ENCODE results near the gene LRRC4C. TPM values are rescaled to one million over a fixed set of nuclear protein-coding genes. Genes with fewer than 3 reads are reported as not detected.
"Not testable (repeated sequence)": the region's sequence is repeated elsewhere in the genome, so short reads cannot be mapped to it uniquely, and the experiment has no call there.

Gene LRRC4C
- total and polyA plus RNA-seq, 2 donors (not counting 3 experiments of a cell fraction or from before 2014, with no cell fraction given): not detected

- no peak overlapping the region for H3K4me2 ChIP-seq (ENCODE audit: insufficient read depth, low read length)
- H3K79me2 ChIP-seq (ENCODE audit: control insufficient read depth, insufficient read depth, low read length): no peaks in the 10 kb centered on the region
- dilution Hi-C loops (cut with MboI; ENCODE audit: extremely low pct_ligation_motif_present, low sequenced_read_pairs) (no loop called here), intact Hi-C loops (cut with micrococcal nuclease) (no loop called here)
- FAIRE-seq: no peak
- TF ChIP-seq POLR2A (IDR thresholded peaks at IDR 0.05; ENCODE audit: low read depth, low read length) (no peak), JUN (IDR thresholded peaks at IDR 0.05; ENCODE audit: borderline replicate concordance, insufficient read depth, insufficient read length, low read depth) (no peak), MAX (IDR thresholded peaks at IDR 0.05; ENCODE audit: insufficient read depth, insufficient read length) (no peak), MYC (IDR thresholded peaks at IDR 0.05; ENCODE audit: low read depth, low read length) (no peak)
- H3K4me1 ChIP-seq (ENCODE audit: control insufficient read depth, extremely low read depth, insufficient read depth, low read length): no peaks in the 10 kb centered on the region
- CTCF ChIA-PET: no interaction called here
- no TSS peak for BruUV-seq (replicated peaks)
- no peaks in the 10 kb centered on the region for H3K9me1 ChIP-seq (replicated peaks; ENCODE audit: control insufficient read depth, extremely low read depth, insufficient read depth, low read length)
- H4K20me1 ChIP-seq (replicated peaks; ENCODE audit: control insufficient read depth, extremely low read depth, insufficient read depth, low read length): no peaks in the 10 kb centered on the region
- POLR2A ChIA-PET: no interaction called here
- DNase-seq (ENCODE audit: low read depth, low spot score): no peak
- no peak overlapping the region for H3K9ac ChIP-seq (replicated peaks; ENCODE audit: extremely low read depth, insufficient read depth, low read length)
- H2AFZ ChIP-seq (ENCODE audit: low read depth, low read length): no peak overlapping the region
- no peak overlapping the region for H3K4me3 ChIP-seq (replicated peaks in 1 of 3; ENCODE audit: insufficient read depth in 1 of 3, low read depth in 1 of 3, low read length in 3 of 3)
- H3K27ac ChIP-seq (ENCODE audit: insufficient read depth, low read depth, low read length): no peak overlapping the region
- H3K9me3 ChIP-seq (replicated peaks; ENCODE audit: control insufficient read depth, insufficient read depth, low read length): no peaks in the 10 kb centered on the region
- no peaks in the 10 kb centered on the region for H3K36me3 ChIP-seq (ENCODE audit: control insufficient read depth in 2 of 2, extremely low read depth in 1 of 2, insufficient read depth in 2 of 2, low read length in 2 of 2)
- H3K27me3 ChIP-seq (ENCODE audit: control insufficient read depth in 2 of 2, insufficient read depth in 2 of 2, low read length in 2 of 2): no peaks in the 10 kb centered on the region
These were observed 1255.8 kb downstream of the LRRC4C start for GRCh38 chr11:40203606-40204005.

DNA sequence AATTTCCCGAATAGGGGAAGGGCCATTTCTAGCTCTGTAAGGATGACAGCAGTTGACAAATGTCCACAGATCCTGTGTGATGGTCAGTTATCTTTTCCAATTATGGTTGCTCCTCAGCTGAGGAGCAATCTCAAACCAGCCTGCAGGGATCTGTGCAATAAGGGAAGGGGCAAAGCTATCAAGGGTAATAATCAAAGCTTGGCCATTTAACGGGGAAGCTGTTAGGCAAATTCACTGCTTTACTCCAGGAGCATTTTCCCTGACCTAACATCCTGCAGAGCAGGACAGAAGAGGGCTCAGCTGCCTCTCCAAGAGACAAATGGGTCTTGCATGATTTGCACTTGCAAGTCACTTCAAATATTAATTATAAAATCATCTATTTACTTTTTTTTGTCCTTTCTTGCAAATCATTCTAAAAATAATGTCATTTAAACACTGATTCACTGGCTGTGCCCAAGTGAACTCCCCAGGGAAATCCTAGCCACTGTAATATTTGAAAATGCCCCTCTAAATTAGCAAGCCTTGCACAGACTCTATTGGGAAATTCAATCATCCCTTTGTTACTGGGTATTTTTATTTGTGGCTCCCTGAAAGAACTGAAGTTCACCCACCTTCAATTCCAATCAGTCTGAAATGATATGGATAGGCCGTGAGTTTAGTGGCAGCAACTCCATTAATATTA is 1256.7 kb downstream of the LRRC4C start:
- TF ChIP-seq FOS (IDR thresholded peaks at IDR 0.05; ENCODE audit: borderline replicate concordance, insufficient read depth, low read length) (no peak), JUN (IDR thresholded peaks at IDR 0.05; ENCODE audit: borderline replicate concordance, insufficient read depth, insufficient read length, low read depth) (no peak), MAX (IDR thresholded peaks at IDR 0.05; ENCODE audit: insufficient read depth, insufficient read length) (no peak), POLR2A (IDR thresholded peaks at IDR 0.05; ENCODE audit: low read depth, low read length) (no peak)
- no peak overlapping the region for H3K27ac ChIP-seq (ENCODE audit: insufficient read depth, low read depth, low read length)
- H3K27me3 ChIP-seq (ENCODE audit: control insufficient read depth in 2 of 2, insufficient read depth in 2 of 2, low read length in 2 of 2): no peaks in the 10 kb centered on the region
- intact Hi-C loops (cut with micrococcal nuclease): no loop called here
- dilution Hi-C loops (cut with MboI; ENCODE audit: extremely low pct_ligation_motif_present, low sequenced_read_pairs): no loop called here
- no peak overlapping the region for H3K4me3 ChIP-seq (replicated peaks in 1 of 3; ENCODE audit: insufficient read depth in 1 of 3, low read depth in 1 of 3, low read length in 3 of 3)
- no peaks in the 10 kb centered on the region for H3K9me1 ChIP-seq (replicated peaks; ENCODE audit: control insufficient read depth, extremely low read depth, insufficient read depth, low read length)
- no peaks in the 10 kb centered on the region for H3K4me1 ChIP-seq (ENCODE audit: control insufficient read depth, extremely low read depth, insufficient read depth, low read length)
- H3K36me3 ChIP-seq (ENCODE audit: control insufficient read depth in 2 of 2, extremely low read depth in 1 of 2, insufficient read depth in 2 of 2, low read length in 2 of 2): no peaks in the 10 kb centered on the region
- FAIRE-seq: no peak
- no peak overlapping the region for H2AFZ ChIP-seq (ENCODE audit: low read depth, low read length)
- ChIA-PET POLR2A (no interaction called here), CTCF (no interaction called here)
- H3K9ac ChIP-seq (replicated peaks; ENCODE audit: extremely low read depth, insufficient read depth, low read length): no peak overlapping the region
- H3K79me2 ChIP-seq (ENCODE audit: control insufficient read depth, insufficient read depth, low read length): no peaks in the 10 kb centered on the region
- no peaks in the 10 kb centered on the region for H3K9me3 ChIP-seq (replicated peaks; ENCODE audit: control insufficient read depth, insufficient read depth, low read length)
- H3K4me2 ChIP-seq (ENCODE audit: insufficient read depth, low read length): no peak overlapping the region
- BruUV-seq (replicated peaks): no TSS peak
- H4K20me1 ChIP-seq (replicated peaks; ENCODE audit: control insufficient read depth, extremely low read depth, insufficient read depth, low read length): no peaks in the 10 kb centered on the region
- DNase-seq (ENCODE audit: low read depth, low spot score): no peak

GRCh38 chr11:40192590-40192989 is 1266.9 kb downstream of the LRRC4C start:
- H2AFZ ChIP-seq (ENCODE audit: low read depth, low read length); CTCF ChIA-PET; H3K27ac ChIP-seq (ENCODE audit: insufficient read depth, low read depth, low read length); DNase-seq (ENCODE audit: low read depth, low spot score); H3K4me1 ChIP-seq (ENCODE audit: control insufficient read depth, extremely low read depth, insufficient read depth, low read length); H3K9me1 ChIP-seq (replicated peaks; ENCODE audit: control insufficient read depth, extremely low read depth, insufficient read depth, low read length); H3K9ac ChIP-seq (replicated peaks; ENCODE audit: extremely low read depth, insufficient read depth, low read length); BruUV-seq (replicated peaks); POLR2A ChIA-PET; FAIRE-seq; H3K27me3 ChIP-seq (ENCODE audit: control insufficient read depth in 2 of 2, insufficient read depth in 2 of 2, low read length in 2 of 2); H3K4me3 ChIP-seq (replicated peaks in 1 of 3; ENCODE audit: insufficient read depth in 1 of 3, low read depth in 1 of 3, low read length in 3 of 3); H3K9me3 ChIP-seq (replicated peaks; ENCODE audit: control insufficient read depth, insufficient read depth, low read length); H3K79me2 ChIP-seq (ENCODE audit: control insufficient read depth, insufficient read depth, low read length); intact Hi-C loops (cut with micrococcal nuclease); H3K4me2 ChIP-seq (ENCODE audit: insufficient read depth, low read length); H3K36me3 ChIP-seq (ENCODE audit: control insufficient read depth in 2 of 2, extremely low read depth in 1 of 2, insufficient read depth in 2 of 2, low read length in 2 of 2); H4K20me1 ChIP-seq (replicated peaks; ENCODE audit: control insufficient read depth, extremely low read depth, insufficient read depth, low read length); dilution Hi-C loops (cut with MboI; ENCODE audit: extremely low pct_ligation_motif_present, low sequenced_read_pairs): not testable (repeated sequence)

All from endothelial cell of umbilical vein (primary cell).